Fibroblast of villous mesenchyme (primary cell): Measurements from ENCODE around the gene VARS1. TPM values are rescaled to one million over a fixed set of nuclear protein-coding genes. Genes with fewer than 3 reads are reported as not detected.

Experiments
- DNase-seq: peaks from one replicate; pipeline ENCODE4 v3.0.0-alpha.2; 2010; ENCODE audit warnings: low read depth
- H3K4me3 ChIP-seq: 2 replicates; pipeline ENCODE4 v1.5.1; 2011; ENCODE audit warnings: low read depth, mild to moderate bottlenecking, low read length
- CTCF ChIP-seq: IDR thresholded peaks from 2 replicates; pipeline ENCODE4 v1.5.1; 2012; ENCODE audit warnings: low read depth, mild to moderate bottlenecking, low read length; ENCODE audit not compliant: insufficient read depth
- small RNA-seq: library from RNA; depleted of rRNA; stranded (forward); fragments of <200 nt; gene quantifications from one replicate; pipeline ENCODE3, GENCODE V24; 2012
- total RNA-seq: library from RNA; depleted of rRNA; stranded (reverse); fragments of >200 nt; gene quantifications from 2 replicates; pipeline ENCODE4 v1.2.3, GENCODE V29; 2012

Gene VARS1
- total RNA-seq, 1 donor, result 60.0 TPM

- no peak overlapping the region for H3K4me3 ChIP-seq
- no peak for DNase-seq
- TF ChIP-seq CTCF, result no peak
Observed at GRCh38 chr6:31761343-31761742, 34.2 kb downstream of the VARS1 start.

GRCh38 chr6:31760790-31761189 lies 34.8 kb downstream of the VARS1 start:
- no peak for TF ChIP-seq CTCF
- no peak for DNase-seq
- no peak overlapping the region for H3K4me3 ChIP-seq

- TF ChIP-seq CTCF, result no peak
- no peak for DNase-seq
- no peak overlapping the region for H3K4me3 ChIP-seq
Observed at GRCh38 chr6:31758281-31758680, 37.3 kb downstream of the VARS1 start.

GRCh38 chr6:31752739-31753319 lies 42.7 kb downstream of the VARS1 start:
- TF ChIP-seq CTCF, result no peak
- no peak overlapping the region for H3K4me3 ChIP-seq
- DNase-seq, result peak; percentile 45

- peak; percentile 83 for DNase-seq
- no peak overlapping the region for H3K4me3 ChIP-seq
- TF ChIP-seq CTCF, result no peak
Observed at GRCh38 chr6:31750411-31751022, 45.0 kb downstream of the VARS1 start.

- no peak for DNase-seq
- TF ChIP-seq CTCF, result no peak
- no peak overlapping the region for H3K4me3 ChIP-seq
Observed at GRCh38 chr6:31749301-31750036, 46.1 kb downstream of the VARS1 start.

Small RNAs within 50 kb of the gene (small RNA-seq; reads per million reads assigned to genes)
- gene MSH5-SAPCD1 (not detected), gene RF00019 (not detected), gene RNU6-850P (not detected), gene SAPCD1 (not detected), gene SNORD48 (25.9 reads per million, percentile 94 among the genes with 10 or more reads in this experiment), gene SNORD52 (not detected)

Other genes with a start within 250 kb of the VARS1 start
- 1.3 and 3.0 TPM in 2 replicates for gene ATP6V1G2, start 249.1 kb downstream of the VARS1 start, total RNA-seq
- gene NFKBIL1, start 248.1 kb downstream of the VARS1 start, total RNA-seq, result 12.5 and 20.3 TPM in 2 replicates
- not detected in 2 replicates for gene LTA, start 223.5 kb downstream of the VARS1 start, total RNA-seq
- gene TNF, start 220.2 kb downstream of the VARS1 start, total RNA-seq, result under 0.01 TPM in 2 replicates
- gene LTB, start 213.3 kb downstream of the VARS1 start, total RNA-seq, result 0.32 TPM in 1 of 2 replicates, not detected in the other
- not detected in 2 replicates for gene LST1, start 209.5 kb downstream of the VARS1 start, total RNA-seq
- not detected in 2 replicates for gene NCR3, start 202.7 kb downstream of the VARS1 start, total RNA-seq
- gene AIF1, start 180.5 kb downstream of the VARS1 start, total RNA-seq, result not detected in 2 replicates
- gene PRRC2A, start 175.0 kb downstream of the VARS1 start, total RNA-seq, result 75.4 and 84.2 TPM in 2 replicates
- 123 and 166 TPM in 2 replicates for gene BAG6, start 143.1 kb downstream of the VARS1 start, total RNA-seq
- gene APOM, start 139.9 kb downstream of the VARS1 start, total RNA-seq, result 0.43 and 0.97 TPM in 2 replicates
- 20.7 and 21.9 TPM in 2 replicates for gene C6orf47, start 135.0 kb downstream of the VARS1 start, total RNA-seq
- gene GPANK1, start 130.8 kb downstream of the VARS1 start, total RNA-seq, result 16.1 and 20.7 TPM in 2 replicates
- gene CSNK2B, start 129.7 kb downstream of the VARS1 start, total RNA-seq, result 136 and 144 TPM in 2 replicates
- gene LY6G5B, start 125.8 kb downstream of the VARS1 start, total RNA-seq, result 3.2 and 3.9 TPM in 2 replicates
- gene LY6G5C, start 114.7 kb downstream of the VARS1 start, total RNA-seq, result 0.43 and 0.64 TPM in 2 replicates
- 43.2 and 76.0 TPM in 2 replicates for gene ABHD16A, start 92.4 kb downstream of the VARS1 start, total RNA-seq
- not detected in 2 replicates for gene LY6G6F, start 88.9 kb downstream of the VARS1 start, total RNA-seq
- not detected in 2 replicates for gene LY6G6D, start 80.4 kb downstream of the VARS1 start, total RNA-seq
- gene LY6G6C, start 74.0 kb downstream of the VARS1 start, total RNA-seq, result not detected in 2 replicates
- gene MPIG6B, start 72.4 kb downstream of the VARS1 start, total RNA-seq, result not detected in 2 replicates
- 60.5 and 68.0 TPM in 2 replicates for gene DDAH2, start 66.5 kb downstream of the VARS1 start, total RNA-seq
- 586 and 701 TPM in 2 replicates for gene CLIC1, start 59.2 kb downstream of the VARS1 start, total RNA-seq
- gene MSH5, start 55.7 kb downstream of the VARS1 start, total RNA-seq, result 9.5 and 13.9 TPM in 2 replicates
- 0.43 and 1.3 TPM in 2 replicates for gene SAPCD1, start 33.1 kb downstream of the VARS1 start, total RNA-seq
- gene VWA7, start 18.4 kb downstream of the VARS1 start, total RNA-seq, result under 0.01 TPM in 2 replicates
- 21.6 and 23.7 TPM in 2 replicates for gene LSM2, start 11.2 kb upstream of the VARS1 start, total RNA-seq
- gene HSPA1L, start 19.5 kb upstream of the VARS1 start, total RNA-seq, result 0.86 and 0.97 TPM in 2 replicates
- gene HSPA1A, start 19.8 kb upstream of the VARS1 start, total RNA-seq, result 77.0 and 132 TPM in 2 replicates
- 84.4 and 148 TPM in 2 replicates for gene HSPA1B, start 32.0 kb upstream of the VARS1 start, total RNA-seq
- gene NEU1, start 67.1 kb upstream of the VARS1 start, total RNA-seq, result 70.8 and 77.6 TPM in 2 replicates
- not detected in 2 replicates for gene SLC44A4, start 83.2 kb upstream of the VARS1 start, total RNA-seq
- 38.0 and 42.7 TPM in 2 replicates for gene EHMT2, start 101.9 kb upstream of the VARS1 start, total RNA-seq
- gene ZBTB12, start 106.3 kb upstream of the VARS1 start, total RNA-seq, result 1.9 and 3.0 TPM in 2 replicates
- gene C2, start 132.0 kb upstream of the VARS1 start, total RNA-seq, result 1.3 and 2.3 TPM in 2 replicates
- 3.5 and 12.1 TPM in 2 replicates for gene CFB, start 150.3 kb upstream of the VARS1 start, total RNA-seq
- 106 and 120 TPM in 2 replicates for gene NELFE, start 163.2 kb upstream of the VARS1 start, total RNA-seq
- gene SKIC2, start 163.4 kb upstream of the VARS1 start, total RNA-seq, result 52.2 and 58.9 TPM in 2 replicates
- gene DXO, start 176.4 kb upstream of the VARS1 start, total RNA-seq, result 14.2 and 21.9 TPM in 2 replicates
- gene C4A, start 186.3 kb upstream of the VARS1 start, total RNA-seq, result 6.0 and 13.9 TPM in 2 replicates
- 6.8 and 9.9 TPM in 2 replicates for gene C4B, start 219.0 kb upstream of the VARS1 start, total RNA-seq
- under 0.01 TPM in 2 replicates for gene CYP21A2, start 242.7 kb upstream of the VARS1 start, total RNA-seq